ENCODE data around the gene SCN10A.
A peak's percentile ranks its signal among the peaks of the same experiment; 100 is the strongest.

Gene SCN10A

GRCh38 chr3:38824349-38824748, 8.3 kb upstream of the SCN10A start:
- DNase-seq (ENCODE audit: low read depth), result no peak
- no peak for TF ChIP-seq CTCF (conservative IDR thresholded peaks at IDR 0.05; ENCODE audit: low read depth, low read length)
- H3K4me3 ChIP-seq (ENCODE audit: low read length), result no peak overlapping the region

DNA sequence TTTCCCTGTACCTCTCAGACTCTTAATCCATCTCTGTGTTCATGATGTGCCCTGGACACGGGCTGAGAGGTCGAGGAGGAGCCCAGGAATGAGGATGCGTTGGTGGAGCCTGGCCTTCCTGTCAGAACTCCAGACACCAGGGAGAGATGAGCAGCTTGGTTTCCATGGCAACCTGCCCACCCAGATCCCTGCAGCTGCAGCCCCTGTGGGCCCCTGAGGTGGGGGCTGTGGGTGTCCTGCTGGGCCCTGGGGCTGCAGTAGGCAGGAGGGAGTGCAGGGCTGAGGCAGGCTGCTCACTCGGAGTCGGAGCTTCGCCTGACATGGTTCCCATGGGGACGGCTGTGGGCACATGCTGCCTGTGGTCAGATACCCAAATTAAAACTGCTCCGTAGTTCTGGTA, 7.7 kb upstream of the SCN10A start:
- no peak overlapping the region for H3K4me3 ChIP-seq (ENCODE audit: low read length)
- no peak for DNase-seq (ENCODE audit: low read depth)
- no peak for TF ChIP-seq CTCF (conservative IDR thresholded peaks at IDR 0.05; ENCODE audit: low read depth, low read length)

DNA sequence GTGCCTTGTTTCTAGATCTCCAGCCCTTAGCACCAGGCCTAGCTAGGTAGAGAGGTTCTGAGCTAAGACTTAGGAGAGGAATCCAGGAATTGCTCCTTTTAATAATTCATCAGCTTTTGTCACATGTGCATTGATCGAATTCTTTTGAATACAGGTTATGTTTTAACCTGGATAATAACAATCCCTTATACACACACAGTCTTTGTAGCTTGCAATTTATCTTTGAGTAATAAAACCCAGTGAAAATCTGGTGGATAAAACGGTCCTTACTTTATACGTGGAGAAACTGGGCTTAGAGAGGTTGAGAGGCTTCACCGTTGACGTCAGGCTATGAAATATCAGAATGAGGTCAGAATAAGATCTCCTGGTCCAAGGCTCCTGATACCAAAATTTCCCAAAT, 7.2 kb upstream of the SCN10A start:
- DNase-seq (ENCODE audit: low read depth), result no peak
- TF ChIP-seq CTCF (conservative IDR thresholded peaks at IDR 0.05; ENCODE audit: low read depth, low read length), result no peak
- no peak overlapping the region for H3K4me3 ChIP-seq (ENCODE audit: low read length)

- TF ChIP-seq CTCF (conservative IDR thresholded peaks at IDR 0.05; ENCODE audit: low read depth, low read length), result no peak
- no peak overlapping the region for H3K4me3 ChIP-seq (ENCODE audit: low read length)
- DNase-seq (ENCODE audit: low read depth), result no peak
Observed at GRCh38 chr3:38811822-38812221, 4.2 kb downstream of the SCN10A start.

- H3K4me3 ChIP-seq (ENCODE audit: low read length), result no peak overlapping the region
- DNase-seq (ENCODE audit: low read depth), result peak; percentile 45
- TF ChIP-seq CTCF (conservative IDR thresholded peaks at IDR 0.05; ENCODE audit: low read depth, low read length), result no peak
Observed at GRCh38 chr3:38805765-38806386, 10.1 kb downstream of the SCN10A start.

GRCh38 chr3:38805004-38805403, 11.0 kb downstream of the SCN10A start:
- H3K4me3 ChIP-seq (ENCODE audit: low read length), result no peak overlapping the region
- no peak for TF ChIP-seq CTCF (conservative IDR thresholded peaks at IDR 0.05; ENCODE audit: low read depth, low read length)
- no peak for DNase-seq (ENCODE audit: low read depth)

GRCh38 chr3:38800511-38800910, 15.5 kb downstream of the SCN10A start:
- DNase-seq (ENCODE audit: low read depth), result no peak
- no peak for TF ChIP-seq CTCF (conservative IDR thresholded peaks at IDR 0.05; ENCODE audit: low read depth, low read length)
- no peak overlapping the region for H3K4me3 ChIP-seq (ENCODE audit: low read length)
